HG02798 (cell line): ENCODE measurements around the gene FOXL2.

ENCODE experiments used
- ATAC-seq: cut with Tn5 transposase; IDR thresholded peaks from one replicate; pipeline ENCODE4 v1.9.1; 2021; ENCODE audit warnings: mild to moderate bottlenecking; ENCODE audit not compliant: unreplicated experiment, poor library complexity

Gene FOXL2

DNA sequence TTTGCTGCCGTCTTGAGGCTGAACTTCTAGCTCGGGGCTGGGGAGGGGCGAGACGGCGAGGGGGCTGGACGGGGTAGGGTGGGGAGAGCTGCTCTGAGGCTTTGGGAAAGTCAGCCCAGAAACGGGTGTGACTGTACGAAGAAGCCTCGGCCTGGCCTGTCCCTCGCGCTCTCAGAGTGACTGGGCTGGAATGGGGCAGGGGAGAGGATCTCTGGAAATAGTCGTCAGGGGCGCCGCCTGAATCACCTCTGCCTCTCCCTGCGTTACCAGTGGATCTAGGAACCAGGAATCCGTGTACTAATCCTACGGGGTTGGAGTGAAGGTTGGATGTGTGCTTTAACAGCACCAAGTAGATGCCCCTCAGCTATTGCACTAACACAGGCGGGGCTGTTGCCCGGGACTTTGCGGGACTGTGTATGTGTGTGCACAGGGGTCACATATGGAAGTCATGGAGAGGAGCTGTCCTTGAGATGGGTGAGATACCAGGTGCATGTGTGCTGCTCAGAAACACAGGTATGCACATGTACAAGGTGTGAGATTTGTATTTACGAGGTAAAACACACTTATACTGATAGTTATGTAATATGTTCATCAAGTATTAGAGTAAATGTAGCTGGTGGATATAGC, 671 bp upstream of the FOXL2 start:
- no peak for ATAC-seq

DNA sequence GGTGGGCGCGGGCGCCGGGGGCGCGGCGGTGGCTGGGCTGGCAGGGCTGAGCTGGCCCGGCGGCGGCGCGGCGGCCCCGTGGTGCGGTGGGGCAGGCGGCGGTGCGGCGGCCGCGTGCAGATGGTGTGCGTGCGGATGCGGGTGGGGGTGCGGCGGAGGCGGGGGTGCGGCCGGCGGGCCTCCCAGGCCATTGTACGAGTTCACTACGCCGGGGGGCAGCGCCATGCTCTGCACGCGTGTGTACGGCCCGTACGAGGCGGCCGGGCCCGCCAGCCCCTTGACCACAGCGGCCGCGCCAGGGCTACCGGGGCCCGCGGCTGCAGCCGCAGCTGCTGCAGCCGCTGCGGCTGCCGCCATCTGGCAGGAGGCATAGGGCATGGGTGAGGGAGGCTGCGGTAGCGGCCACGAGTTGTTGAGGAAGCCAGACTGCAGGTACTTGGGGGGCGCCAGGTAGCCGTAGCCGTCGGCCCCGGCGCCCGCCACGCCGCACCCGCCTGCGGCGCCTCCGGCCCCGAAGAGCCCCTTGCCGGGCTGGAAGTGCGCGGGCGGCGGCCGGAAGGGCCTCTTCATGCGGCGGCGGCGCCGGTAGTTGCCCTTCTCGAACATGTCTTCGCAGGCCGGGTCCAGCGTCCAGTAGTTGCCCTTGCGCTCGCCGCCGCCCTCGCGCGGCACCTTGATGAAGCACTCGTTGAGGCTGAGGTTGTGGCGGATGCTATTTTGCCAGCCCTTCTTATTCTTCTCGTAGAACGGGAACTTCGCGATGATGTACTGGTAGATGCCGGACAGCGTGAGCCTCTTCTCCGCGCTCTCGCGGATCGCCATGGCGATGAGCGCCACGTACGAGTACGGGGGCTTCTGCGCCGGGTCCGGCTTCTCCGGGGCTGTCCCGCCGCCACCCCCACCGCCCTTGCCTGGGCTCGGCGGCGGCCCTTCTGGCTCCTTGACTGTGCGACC, 951 bp downstream of the FOXL2 start:
- ATAC-seq: no peak

DNA sequence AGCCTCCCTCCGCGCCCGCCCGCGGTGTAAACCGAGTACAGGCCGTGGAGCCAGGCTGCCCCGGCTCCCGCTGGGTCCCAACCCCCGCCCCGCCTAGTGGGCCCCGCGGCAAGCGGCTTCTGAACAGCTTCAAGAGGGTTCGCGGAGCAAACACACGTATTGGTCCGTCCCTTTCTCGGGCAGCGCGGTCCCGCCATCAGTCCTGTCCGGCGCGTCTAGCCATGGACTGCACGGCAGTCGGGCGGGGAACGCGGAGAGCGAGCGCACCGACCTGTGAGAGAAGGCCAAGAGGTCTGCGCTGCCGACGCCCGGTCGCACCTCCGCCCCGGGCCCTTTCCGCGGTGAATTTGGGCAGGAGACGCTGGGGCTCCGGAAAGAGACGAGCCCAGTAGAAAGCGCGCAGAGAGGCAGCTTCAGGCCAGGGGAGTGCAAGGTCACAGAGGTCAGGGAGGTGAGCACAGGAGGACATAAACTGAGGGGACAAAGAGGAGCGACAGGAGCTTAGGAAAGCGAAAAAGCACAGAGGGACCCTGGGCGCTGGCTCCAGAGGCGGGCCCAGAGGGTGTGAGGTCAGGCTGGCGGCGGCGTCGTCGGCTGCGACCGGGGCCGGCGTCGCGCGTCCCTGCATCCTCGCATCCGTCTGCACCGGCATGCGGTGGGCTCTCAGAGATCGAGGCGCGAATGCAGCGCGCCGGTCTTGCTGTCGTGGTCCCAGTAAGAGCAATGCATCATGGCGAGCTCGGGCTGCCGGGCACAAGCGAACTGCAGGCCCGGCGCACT, 1.8 kb downstream of the FOXL2 start:
- ATAC-seq: no peak

DNA sequence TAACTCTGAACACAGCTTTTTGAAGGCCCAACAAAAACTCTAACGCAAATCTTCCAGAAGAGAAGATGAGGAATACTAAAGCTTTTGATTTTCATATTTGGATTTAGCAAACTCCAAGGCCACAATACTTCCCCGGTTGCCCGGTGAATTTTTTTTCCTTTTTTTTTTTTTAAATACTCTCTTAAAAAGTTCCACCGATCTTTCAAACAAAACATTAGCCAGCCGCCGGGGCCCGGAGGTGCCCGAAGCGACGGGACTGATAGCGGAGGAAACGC, 2.3 kb downstream of the FOXL2 start:
- no peak for ATAC-seq

DNA sequence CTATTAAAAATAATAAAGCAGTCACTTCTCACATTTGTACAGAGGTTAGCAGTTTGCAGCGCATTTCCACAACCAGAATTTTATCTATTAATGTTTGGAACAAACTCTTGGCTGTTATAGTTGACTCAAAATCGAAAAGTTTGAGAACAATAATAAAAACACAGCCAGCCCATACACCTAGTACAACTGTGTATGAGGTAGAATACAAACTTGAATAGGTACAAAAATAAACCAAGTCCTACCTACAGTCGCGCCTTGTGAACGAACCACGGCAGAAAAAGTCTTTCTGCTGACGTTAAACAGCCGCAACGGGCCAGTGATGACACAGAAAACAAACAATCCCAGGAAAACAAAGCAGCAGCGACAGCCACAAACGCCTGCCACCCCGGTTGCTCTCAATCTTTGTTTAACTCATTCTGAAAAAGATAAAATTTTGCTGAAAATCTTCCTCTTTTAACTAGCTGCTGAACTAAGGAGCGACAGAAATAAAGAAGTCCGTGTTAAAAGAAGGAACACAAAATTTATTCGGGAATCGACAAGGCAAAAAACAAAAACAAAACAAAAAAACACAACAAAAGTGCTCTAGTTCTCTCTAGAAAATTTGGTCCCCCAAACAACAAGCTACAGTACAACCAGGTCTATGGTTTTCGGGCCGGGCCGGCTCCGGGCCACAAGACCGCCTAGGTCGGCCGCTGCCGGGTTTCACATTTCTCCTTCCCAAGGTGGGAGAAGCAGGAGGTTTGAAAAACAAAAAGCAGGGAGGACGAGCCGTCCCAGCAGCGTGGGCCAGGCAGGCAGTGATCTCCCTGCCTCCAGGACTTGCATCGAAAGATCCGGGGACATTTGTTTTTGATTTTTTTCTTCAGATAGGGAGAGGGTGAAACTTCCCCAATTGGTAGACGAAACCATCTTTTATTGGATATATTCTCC, 2.9 kb downstream of the FOXL2 start:
- no peak for ATAC-seq

DNA sequence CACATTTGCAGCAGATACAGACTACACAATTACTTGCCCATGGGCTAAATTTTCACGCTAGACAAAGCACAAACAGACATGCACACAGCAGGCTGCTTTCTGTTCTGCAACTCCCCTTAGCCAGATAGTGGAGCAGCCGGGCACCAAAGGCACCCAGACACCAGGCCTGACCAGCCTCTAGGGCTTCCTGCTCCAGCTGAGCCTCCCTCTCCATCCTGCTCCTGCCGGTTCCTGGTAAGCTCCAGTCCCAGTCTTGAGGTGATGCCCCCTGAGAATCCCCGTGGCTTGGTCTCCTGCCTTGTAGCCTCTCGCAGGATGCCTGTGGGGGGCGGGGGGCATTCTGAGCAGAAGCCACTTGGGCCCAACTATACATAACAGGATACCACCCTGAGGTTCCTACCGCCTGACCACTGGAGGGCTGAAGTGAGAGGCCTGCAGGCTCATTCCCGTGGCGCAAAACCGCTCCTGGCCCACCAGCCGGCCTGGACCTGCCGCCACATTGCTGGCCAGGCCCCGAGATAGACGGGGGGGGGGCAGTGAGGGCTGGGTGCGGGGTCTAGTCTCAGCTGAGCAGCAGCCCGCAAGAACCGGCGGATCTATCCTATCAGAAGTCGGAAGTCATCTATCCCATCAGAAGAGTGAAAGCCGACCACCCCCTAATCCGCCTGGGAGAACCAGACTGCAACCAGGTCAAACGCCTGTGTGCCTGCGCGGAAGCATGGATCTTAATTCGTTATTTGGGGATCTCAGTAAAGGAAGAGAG, 3.9 kb downstream of the FOXL2 start:
- no peak for ATAC-seq

DNA sequence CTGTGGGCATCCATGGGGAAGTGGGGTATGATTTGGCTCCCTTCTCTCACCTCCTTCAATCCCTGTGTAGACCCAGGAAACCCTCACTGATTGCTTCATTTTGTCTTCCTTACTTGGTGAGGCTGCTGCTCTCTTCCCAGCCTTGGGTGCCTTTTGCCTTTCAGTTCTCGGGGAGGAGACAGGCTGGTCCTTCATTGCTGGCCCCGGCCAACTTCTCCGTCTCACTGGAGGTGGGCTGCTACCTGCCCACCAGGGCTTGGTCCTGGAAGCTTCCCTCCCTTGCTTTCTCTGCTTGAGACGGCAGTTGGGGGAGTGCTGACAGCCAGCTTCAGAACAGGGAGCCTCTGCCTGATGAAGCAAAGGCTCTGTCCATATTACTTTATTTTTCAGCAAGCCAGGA, 4.7 kb downstream of the FOXL2 start:
- ATAC-seq: no peak

DNA sequence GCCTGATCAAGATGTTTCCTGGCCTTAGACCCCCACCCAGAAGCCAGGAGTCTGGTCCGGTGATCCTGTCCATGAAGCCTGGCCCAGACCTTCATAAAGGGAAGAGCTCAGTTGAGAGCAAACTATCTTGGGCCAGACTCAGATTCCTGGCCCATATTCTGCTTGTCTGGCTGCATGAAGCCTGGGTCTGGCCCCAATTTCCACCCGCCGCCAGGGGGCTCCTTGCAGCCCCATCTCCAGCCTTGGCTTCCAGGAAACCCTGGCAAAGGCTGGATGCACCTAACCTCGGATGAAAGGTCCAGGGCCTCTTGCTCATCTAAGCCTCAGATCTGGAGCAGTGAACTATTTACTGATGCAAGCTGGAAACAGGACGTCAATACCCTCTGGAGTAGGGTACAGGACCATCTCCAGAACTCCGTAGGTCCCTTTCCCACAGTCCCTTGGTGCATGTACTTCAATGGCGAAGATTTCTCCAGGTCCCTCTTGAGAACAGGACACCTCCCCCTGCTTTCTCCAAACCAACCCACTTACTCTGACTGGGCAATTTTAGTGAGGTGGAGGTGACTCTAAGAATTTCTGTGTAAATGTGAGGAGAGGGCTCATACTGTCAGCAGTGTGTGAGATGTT, 5.6 kb downstream of the FOXL2 start:
- no peak for ATAC-seq

DNA sequence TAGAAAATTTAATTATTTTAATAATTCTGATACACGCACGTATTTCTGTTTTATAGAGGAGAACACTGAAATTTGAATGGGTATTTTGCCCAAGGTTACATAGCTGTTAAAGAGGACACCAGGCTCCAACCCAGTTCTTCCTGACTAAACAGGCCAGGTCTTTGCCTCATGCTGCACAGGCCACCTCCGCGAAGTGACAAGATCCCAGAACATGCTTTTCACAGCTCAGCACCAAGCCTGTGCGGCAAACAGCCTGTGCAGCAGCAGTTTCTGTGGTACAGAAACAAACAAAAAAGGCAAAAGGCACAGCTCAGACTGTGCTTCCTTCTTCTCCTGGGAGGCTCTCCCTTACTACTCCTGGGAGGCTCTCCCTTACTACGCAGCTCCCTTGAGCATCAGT, 6.5 kb downstream of the FOXL2 start:
- ATAC-seq: no peak

DNA sequence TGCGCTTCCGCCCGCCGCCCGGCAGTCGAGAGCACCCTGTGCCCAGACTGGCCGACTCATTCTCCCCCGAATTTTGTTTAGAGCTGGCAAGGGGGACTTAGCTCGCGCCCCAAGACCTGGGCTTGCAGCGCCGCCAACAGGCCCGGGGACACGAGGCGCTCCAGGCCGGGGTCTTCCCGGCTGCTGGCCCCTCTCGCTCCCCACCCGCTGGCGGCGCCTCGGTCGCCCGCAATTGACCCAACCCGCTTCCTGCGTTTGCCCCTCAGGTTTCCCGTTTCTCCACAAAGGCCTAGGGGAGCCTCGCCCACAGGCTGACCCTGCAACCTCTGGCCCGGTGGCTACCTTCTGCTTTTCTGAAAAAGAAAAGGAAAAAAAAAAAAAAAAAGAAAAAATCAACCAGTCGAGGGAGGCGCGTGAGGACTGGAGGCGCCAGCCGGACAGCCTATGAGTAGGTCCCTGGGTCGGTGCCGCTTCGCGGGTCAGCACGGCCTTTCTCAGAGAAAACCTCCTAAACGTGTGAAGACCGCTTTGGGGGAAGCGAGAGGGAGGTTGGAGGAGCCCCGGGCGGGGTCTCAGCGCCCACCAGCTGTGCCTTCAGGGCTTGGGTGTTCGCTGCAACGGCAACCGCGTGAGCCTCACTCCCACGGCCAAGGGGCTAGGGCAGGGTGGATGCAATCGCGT, 7.2 kb downstream of the FOXL2 start:
- ATAC-seq: no peak

DNA sequence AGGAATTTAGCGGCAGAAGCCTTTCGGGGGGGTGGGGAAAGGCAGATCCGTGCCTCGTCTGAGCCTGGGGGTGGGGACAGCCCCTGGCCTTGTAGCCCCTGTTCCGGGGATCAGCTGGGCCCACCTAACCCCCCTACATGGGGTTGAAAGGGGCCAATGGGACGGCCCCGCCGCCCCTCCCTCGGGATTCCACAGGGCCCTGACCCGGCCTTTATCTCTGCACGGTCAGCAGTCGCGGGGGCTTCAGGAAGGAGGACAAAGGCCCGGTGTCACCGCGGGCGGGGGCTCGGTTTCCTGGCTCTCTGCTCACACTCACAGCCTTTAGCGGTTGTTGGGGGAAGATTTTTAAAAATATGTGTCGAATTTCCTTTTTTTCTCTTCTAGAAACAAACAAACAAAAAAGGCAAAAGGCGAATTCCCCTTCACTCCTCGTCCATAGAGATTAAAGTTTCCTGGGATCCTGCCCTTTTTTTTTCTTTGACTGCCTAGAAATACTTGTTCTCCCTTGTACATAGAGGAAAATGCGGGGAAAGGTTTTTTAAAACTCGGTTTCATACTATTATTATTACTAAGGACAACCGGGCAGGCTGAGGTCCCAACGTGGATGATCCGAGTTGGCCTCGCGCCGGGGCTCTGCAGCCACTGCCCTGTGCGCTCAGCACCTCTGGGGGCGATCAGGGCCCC, 7.9 kb downstream of the FOXL2 start:
- ATAC-seq: no peak

DNA sequence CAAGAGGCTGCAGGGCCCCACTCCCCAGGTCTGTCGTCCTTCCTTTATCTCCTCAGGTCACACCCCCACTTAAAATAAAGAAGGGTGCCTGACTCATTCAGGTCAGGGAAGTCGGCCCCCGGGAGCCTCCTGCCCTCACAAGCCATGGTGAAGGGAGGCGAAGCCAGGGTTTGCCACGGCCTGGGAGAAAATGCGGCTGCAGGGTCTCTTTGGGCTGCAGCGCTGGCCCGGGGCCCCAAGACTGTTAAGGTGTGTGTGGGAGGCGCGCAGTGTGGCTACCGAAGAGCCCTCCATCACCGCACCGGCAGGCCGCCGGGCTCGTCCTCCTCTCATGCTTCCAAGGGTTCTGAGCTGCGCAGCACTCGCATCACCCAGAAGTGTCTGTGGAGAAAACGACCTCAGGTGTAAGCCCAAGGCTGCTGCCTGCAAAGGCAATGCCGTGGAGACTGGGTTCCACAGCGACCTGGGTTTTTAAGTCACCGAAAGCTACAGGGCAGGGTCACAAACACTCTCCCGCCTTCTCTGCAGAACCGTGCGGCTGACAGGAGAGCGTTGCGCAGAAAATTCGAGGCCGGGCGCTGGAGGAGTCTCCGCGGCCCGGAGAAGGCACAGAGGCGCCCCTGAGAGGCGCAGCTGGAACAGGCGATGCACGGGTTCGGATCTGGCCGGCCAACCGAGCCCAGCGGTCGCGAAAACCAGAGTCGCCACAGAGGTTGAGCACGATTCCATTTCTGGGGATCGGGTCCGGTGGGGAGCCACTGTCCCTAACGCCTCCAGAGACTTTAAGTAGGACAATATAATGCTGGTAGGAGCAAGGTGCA, 8.7 kb downstream of the FOXL2 start:
- no peak for ATAC-seq

DNA sequence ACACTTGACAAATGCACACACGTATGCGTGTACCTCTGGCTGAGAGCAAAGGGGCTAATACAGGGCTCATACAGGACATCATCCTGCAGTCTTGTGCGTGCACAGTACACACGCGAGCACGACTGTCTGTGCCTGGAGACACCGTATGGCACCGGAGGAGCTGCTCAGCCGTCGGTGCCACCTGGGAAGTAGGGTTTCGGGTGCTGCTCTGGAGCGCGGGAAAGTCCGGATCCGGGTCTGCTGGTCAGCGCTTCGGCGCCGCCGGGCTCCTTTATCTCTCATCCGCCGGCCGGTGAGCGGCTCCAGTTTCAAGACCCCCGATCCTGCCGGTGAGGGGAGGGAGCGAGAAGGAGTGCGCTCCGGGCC, 9.3 kb downstream of the FOXL2 start:
- ATAC-seq: no peak

DNA sequence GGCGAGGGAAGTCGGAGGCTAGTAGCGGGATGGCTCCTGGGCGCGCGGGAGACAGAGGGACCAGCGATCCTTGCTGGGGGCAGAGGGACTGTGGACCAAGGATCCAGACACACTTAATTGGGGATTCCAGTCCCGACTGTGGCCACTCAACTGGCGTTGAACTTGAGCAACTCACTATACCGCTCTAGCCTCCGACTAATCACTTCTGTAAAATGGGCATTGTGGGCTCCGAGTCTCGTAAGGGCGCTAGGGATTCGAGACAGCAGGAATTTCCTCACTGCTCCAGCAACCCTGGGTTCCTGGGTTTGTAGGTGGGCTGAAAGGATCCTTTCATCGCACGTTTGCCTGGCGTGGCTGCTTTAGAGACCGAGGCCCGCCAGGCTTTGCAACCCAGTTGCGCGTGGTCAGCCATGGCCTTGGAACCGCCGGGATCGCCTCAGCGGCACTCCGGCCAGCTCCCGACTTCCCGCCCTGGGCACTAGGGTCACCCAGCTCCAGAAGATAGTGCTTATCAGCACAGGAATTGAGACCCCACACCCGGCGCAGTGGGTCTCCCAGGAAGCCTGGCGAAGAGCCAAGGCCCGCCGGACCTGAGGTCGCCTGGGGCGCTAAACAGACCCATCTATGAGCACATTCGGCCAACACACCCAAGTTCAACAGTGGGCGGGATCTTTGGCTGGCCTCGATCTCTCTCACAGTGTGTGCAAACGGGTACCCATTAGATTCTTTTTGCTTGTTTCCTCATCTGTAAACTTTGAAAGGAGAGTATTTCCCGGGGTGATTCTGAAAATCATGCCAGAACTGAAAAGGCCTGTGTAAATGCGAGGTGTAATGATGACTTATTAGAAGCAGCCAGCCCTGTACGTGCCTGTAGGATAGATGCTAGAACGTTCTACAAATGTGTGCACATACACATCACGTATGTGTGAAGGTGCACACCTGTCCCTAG, 9.9 kb downstream of the FOXL2 start:
- no peak for ATAC-seq

DNA sequence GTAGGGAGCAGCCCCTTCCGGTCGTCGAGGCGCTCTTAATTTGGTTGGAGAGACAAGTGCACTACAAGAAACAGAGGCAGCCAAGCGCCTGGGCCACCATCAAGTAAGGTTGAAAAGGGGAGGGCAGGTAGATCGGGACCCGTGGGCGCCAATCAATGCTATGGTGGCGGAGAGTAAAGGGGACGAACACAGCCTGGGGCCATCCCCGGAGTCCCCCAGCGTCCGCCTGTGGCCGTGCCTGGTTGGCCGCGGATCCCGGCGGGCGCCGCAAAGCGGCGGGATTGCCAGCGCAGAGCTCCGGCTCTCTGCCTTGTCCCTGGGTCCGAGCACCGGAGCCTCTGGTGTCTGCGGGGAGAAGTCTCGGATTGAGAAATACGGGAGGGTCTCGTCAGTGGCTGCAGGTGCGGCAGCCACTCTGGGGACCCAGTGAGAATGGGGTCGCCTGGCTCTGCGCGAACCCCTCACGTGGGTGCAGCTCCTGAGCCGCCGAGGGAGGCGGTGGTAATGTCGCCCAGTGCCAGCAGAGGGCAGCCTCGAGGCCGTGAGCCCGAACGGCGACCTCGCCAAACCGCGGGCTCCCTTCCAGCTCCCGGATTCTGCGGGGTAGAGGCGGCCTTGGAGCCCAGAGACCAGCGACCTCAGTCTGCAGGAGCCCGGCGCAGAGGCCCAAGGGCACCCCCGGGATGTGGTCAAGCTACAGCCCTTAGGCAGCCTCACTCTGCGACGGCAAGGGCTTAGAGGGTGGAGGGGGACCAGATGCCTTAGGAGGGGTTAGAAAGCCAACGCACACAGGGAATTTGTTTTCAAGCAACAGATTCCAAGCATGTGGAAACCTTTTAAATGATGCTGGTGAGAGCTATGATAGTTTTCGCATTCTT, 10.8 kb downstream of the FOXL2 start:
- peak; percentile 87 for ATAC-seq
